HepG2 (cell line): ENCODE data around the gene AHSG. TPM values are rescaled to one million over a fixed set of nuclear protein-coding genes. Genes with fewer than 3 reads are reported as not detected.

ENCODE experiments used
- ELF4 ChIP-seq: sonication (generic); formaldehyde crosslinking; IDR thresholded peaks from 2 replicates; pipeline ENCODE4 v1.5.0; 2020; ENCODE audit warnings: missing genetic modification reagents, mild to moderate bottlenecking, moderate library complexity, borderline replicate concordance
- FOSL2 ChIP-seq: sonication (generic); formaldehyde crosslinking; IDR thresholded peaks from 2 replicates; pipeline ENCODE4 v1.4.0; 2020; ENCODE audit warnings: missing genetic modification reagents
- FOXK2 ChIP-seq: fragments of 450-650 bp; IDR thresholded peaks from 2 replicates; pipeline ENCODE4 v1.6.1; 2016
- HDAC2 ChIP-seq: sonication (generic); formaldehyde crosslinking; IDR thresholded peaks from 2 replicates; pipeline ENCODE4 v1.4.0; 2020; ENCODE audit warnings: missing genetic modification reagents
- MAFF ChIP-seq: IDR thresholded peaks from 2 replicates; pipeline ENCODE4 v1.6.1; 2011; ENCODE audit warnings: low read depth, low read length, improper control_type of control experiment
- ZNF543 ChIP-seq: sonication (generic); formaldehyde crosslinking; IDR thresholded peaks from 2 replicates; pipeline ENCODE4 v1.4.0; 2020; ENCODE audit warnings: mild to moderate bottlenecking, missing genetic modification reagents
- ZNF577 ChIP-seq: sonication (generic); formaldehyde crosslinking; IDR thresholded peaks from 2 replicates; pipeline ENCODE4 v1.4.0; 2020; ENCODE audit warnings: mild to moderate bottlenecking, low read depth, missing genetic modification reagents, borderline replicate concordance
- ZNF7 ChIP-seq: IDR thresholded peaks from 2 replicates; pipeline ENCODE4 v1.6.1; 2016; ENCODE audit warnings: missing biosample characterization, missing genetic modification reagents
- ZNF792 ChIP-seq: IDR thresholded peaks from 2 replicates; pipeline ENCODE4 v1.6.1; 2016
- polyA plus RNA-seq, 8 experiments: library from polyadenylated mRNA; depleted of rRNA in 3 of 8; stranded (reverse) in 7 of 8; unstranded in 1 of 8; fragments of >200 nt; fragmentation: Illumina TruSeq in 4 of 8; extraction: Trizol in 4 of 8; gene quantifications; 2 replicates each; pipeline versions ENCODE4 v1.2.1 to v1.2.3, GENCODE V29; 2011 to 2016; ENCODE audit warnings: low read depth in 4 of 8, missing spikeins in 1 of 8, mixed read lengths in 1 of 8; ENCODE audit not compliant: insufficient read depth in 1 of 8
- total RNA-seq, 5 experiments: library from RNA; depleted of rRNA; stranded (reverse); fragments of >200 nt; fragmentation: Illumina TruSeq; extraction: Trizol; gene quantifications; 2 replicates each; pipeline ENCODE4 v1.2.3, GENCODE V29; 2016; ENCODE audit warnings: low read depth in 1 of 5
- TF ChIP-seq, protein P1 (sequence below): sonication (generic); formaldehyde crosslinking; IDR thresholded peaks from 2 replicates; pipeline ENCODE4 v1.4.0; 2020; ENCODE audit warnings: mild to moderate bottlenecking, missing genetic modification reagents, borderline replicate concordance

The AHSG gene
- total and polyA plus RNA-seq, 2 of the 13 experiments (the other 11 are each of a cell fraction or from before 2014, with no cell fraction given), result 2,043 to 19,152 TPM

DNA sequence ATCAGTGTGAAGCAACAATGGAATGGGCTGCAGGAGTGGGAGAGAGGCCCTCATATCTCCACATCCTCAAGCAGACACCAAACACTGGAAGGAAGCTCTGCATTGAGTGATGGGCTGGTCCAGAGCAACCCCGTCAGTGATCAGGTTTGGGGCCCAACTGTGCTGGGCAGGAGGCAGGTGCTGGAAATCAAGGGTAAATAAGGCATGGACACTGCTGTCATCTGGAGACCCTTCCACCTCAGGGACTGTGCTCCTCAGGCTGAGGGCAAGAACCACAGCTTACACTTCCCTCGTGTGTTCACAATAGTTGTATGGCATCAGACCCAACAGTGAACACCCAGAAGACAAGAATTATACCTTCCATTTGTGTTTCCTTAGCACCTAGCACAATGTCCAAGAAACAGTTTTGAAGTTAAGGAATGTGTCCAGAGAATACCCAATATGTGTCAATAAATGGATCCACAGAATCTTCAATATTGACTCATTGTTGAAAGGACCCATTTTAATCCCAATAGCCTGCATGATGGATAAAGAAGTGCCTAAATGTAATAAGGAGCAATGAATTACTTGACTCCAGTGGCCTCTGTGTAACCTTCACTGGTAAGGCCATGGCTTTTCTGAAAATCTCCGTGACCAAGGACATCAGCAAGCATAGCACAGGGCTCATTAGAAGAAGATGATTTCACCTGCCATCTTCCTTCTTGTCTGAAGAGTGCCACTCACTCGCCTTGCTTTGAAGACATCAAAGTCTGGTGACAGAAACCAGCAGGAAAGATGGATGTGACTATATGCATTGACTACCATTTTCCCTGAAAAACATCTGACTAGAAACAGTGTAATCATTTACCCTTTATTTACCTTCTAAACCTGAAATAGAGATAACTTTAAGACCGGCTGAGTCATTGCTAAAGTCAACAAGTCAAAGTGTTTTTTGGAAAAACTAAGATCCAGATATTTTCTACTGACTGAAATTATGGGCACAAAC lies 7.0 kb upstream of the AHSG start (continued):
- TF ChIP-seq, protein P1, sequence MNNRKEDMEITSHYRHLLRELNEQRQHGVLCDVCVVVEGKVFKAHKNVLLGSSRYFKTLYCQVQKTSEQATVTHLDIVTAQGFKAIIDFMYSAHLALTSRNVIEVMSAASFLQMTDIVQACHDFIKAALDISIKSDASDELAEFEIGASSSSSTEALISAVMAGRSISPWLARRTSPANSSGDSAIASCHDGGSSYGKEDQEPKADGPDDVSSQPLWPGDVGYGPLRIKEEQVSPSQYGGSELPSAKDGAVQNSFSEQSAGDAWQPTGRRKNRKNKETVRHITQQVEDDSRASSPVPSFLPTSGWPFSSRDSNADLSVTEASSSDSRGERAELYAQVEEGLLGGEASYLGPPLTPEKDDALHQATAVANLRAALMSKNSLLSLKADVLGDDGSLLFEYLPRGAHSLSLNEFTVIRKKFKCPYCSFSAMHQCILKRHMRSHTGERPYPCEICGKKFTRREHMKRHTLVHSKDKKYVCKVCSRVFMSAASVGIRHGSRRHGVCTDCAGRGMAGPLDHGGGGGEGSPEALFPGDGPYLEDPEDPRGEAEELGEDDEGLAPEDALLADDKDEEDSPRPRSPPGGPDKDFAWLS (CRISPR knock-in tag), result no peak
- no peak for TF ChIP-seq ZNF577 (CRISPR knock-in tag)
- TF ChIP-seq ZNF543, result no peak
- TF ChIP-seq HDAC2 (CRISPR knock-in tag), result peak; percentile 81
- 0 out of 2 replicates have a peak, but pooled peaks have one; percentile 38 for TF ChIP-seq ELF4 (CRISPR knock-in tag)
- TF ChIP-seq FOXK2, result 0 out of 2 replicates have a peak, but pooled peaks have one; percentile 53
- TF ChIP-seq ZNF7, result no peak
- TF ChIP-seq MAFF, result no peak
- TF ChIP-seq ZNF792 (CRISPR knock-in tag), result no peak; the same call in 1 of the 2 replicates
- TF ChIP-seq FOSL2 (CRISPR knock-in tag), result peak; percentile 90
